NCI-H2029 treated with DMSO at 0.1 percent for 48 hours (cell line): Measurements from ENCODE around the gene COL11A1.

Experiments
- DNase-seq: peaks from one replicate; lab custom pipeline; 2025; lab: John Stamatoyannopoulos, UW

COL11A1 gene

GRCh38 chr1:102899935-102900334 is 208.4 kb downstream of the COL11A1 start:
- DNase-seq, result no peak

DNA sequence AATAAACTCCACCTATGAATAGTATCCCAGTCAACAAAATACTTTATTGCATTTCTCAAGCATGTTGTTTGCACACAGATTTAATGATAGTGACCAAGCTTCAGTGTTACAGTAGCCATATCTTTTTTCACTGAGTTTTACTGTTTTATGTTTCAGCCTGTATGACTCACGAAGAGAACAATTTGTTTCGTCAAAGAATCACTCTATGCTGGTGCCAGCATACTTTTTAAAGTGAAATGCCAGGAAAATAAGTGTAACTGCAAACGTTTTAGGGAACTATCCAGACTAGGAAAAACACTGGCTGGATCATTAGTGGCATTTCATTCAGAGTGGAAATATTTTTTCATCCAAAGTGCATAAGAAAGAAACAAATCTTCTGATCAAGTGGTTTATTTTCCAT is 210.8 kb downstream of the COL11A1 start:
- no peak for DNase-seq

- DNase-seq, result no peak
Measured at GRCh38 chr1:102896771-102897170, 211.6 kb downstream of the COL11A1 start.

- no peak for DNase-seq
Measured at GRCh38 chr1:102896286-102896685, 212.0 kb downstream of the COL11A1 start.

- DNase-seq, result no peak
Measured at GRCh38 chr1:102891868-102892625, 216.3 kb downstream of the COL11A1 start.

GRCh38 chr1:102886638-102887037 is 221.7 kb downstream of the COL11A1 start:
- DNase-seq, result no peak

DNA sequence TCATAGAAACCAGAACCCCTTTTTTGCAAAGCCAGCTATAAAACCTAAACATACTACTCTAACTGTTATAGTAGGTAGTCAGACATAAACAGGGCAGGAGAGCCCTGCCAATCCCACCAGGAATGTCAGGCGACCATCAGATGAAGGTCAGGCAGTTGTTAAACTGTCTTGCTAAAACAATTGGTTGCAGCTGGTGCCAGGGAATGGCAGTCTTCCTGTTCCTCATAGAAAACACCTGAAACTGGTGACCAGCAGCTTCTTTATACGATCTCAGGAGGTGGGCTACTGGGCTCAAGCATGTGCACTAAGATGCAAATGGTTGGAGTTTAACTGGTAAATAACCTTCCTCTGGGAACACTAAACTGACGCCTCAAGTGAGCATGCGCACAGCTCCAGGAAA is 224.1 kb downstream of the COL11A1 start:
- DNase-seq, result no peak

GRCh38 chr1:102879439-102879993 is 228.8 kb downstream of the COL11A1 start:
- no peak for DNase-seq

DNA sequence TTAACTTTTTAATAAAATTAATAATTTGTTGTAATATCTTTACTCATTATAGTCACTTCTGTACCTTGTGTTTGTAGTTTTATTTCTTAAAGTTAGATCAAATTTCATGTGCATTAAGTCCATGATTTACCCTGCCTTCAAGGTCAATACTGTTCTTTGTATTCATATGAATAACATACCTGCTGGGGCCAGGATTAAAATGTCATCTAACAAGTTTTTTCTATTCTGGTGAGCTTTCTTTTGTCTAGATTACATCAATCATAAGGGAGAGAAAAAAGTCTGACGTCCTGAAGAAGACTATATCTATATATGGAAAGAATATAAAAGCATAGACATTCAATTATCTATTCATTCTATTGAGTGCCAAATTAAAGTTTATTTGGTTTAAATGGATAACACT is 232.6 kb downstream of the COL11A1 start:
- no peak for DNase-seq

GRCh38 chr1:102872526-102872925 is 235.8 kb downstream of the COL11A1 start:
- no peak for DNase-seq

DNA sequence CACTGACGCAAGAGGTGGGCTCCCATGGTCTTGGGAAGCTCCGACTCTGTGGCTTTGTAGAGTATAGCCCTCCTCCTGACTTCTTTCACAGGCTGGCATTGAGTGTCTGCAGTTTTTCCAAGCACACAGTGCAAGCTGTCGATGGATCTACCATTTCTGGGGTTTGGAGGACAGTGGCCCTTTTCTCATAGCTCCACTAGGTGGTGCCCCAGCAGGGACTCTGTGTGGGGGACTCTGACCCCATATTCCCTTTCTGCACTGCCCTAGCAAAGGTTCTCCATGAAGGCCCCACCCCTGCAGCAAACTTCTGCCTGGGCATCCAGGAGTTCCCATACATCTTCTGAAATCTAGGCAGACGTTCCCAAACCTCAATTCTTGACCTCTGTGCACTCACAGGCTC is 236.2 kb downstream of the COL11A1 start:
- no peak for DNase-seq

GRCh38 chr1:102863704-102864103 is 244.6 kb downstream of the COL11A1 start:
- no peak for DNase-seq

- no peak for DNase-seq
Measured at GRCh38 chr1:102861247-102861646, 247.1 kb downstream of the COL11A1 start.

- DNase-seq, result no peak
Measured at GRCh38 chr1:102858695-102859094, 249.6 kb downstream of the COL11A1 start.

DNA sequence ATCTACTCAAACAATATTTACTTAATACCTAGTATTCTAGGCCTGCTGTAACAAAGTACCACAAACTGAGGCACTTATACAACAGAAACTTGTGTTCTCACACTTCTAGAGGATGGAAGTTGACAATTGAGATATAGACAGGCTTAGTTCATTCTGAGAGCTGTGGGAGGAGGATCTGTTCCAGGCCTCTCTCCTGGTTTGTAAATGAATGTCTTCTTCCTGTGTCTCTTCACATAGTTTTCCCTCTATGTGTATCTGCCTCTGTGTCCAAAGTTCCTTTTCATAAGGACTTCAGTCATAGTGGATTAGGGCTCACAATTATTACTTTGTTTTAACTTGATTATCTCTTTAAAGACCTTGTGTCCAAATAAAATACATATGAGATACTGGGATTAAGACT is 251.1 kb downstream of the COL11A1 start:
- DNase-seq, result no peak

GRCh38 chr1:102853701-102854187 is 254.6 kb downstream of the COL11A1 start:
- DNase-seq, result no peak

DNA sequence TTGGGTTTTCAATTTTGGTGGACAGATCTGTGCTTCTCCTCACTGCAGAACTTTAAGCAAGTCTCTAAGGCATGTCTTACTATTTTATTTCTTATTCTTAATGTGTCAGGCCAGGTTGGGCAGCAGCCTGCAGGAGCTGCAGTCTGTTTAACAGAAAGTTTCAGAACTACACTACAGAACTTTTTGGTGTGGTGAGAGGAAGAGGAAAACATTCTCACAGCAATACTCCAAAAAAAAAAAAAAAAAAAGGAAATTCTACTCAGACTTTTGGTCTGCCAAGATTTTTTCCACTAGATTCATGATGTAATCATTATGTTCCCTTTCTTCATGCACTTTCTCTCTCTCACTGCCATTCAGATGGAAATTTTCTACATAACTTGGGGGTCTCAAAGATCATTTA is 255.2 kb downstream of the COL11A1 start:
- DNase-seq, result no peak

GRCh38 chr1:102852613-102853012 is 255.7 kb downstream of the COL11A1 start:
- no peak for DNase-seq

GRCh38 chr1:102851616-102852015 is 256.7 kb downstream of the COL11A1 start:
- no peak for DNase-seq

DNA sequence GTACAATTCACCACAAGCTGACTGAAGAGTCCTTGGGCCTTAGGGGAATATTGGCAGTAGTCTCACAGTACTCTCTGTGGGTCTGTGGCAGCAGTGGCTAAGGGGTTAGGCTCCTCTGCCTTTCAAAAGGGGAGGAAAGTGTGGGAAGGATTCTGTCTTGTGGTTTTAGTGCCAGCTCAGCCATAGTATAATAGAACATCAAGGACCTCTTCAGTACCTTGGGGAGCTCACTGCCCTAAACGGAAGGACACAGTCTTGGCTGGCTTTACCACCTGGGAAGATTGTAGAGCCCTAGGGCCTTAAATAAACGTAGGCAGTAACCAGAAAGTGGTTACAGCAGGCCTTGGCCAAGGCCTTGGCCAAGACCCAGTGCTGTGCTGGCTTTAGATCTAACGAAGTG is 265.7 kb downstream of the COL11A1 start:
- DNase-seq, result no peak

DNA sequence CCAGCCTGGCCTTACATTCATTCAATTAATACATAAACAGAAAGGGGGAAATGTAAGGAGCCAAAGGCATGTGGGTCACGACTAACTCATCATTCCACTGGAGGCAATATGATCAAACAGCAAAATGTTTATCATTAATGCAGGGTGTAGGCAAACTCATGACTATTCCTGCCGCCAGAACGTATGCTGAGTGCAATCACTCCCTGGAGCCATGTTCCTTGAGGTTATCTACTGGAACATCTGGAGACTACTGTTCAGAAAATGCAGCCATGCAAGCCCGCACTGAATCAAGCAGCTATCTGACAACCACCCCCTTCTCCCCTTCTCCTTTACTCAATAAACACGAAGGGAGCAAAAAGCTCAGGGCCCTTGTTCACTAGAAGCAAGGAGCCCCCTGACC is 267.6 kb downstream of the COL11A1 start:
- DNase-seq, result no peak

DNA sequence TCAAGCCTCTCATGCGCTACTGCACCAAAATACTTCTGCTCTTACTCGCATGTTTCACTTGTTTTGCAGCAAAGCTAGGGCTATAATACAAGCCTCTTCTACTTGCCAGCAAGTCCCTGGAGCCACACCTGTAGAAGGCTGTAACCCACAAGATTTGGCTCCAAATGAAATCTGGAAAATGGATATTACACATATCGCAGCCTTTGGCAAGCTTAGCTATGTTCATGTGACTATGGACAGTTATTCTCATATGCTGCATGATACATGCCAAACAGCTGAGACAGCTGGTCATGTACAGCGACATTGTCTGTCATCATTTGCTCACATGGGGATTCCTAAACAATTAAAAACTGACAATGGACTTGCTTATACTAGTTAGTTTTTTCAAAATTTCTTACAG is 270.3 kb downstream of the COL11A1 start:
- no peak for DNase-seq

GRCh38 chr1:102837551-102837950 is 270.8 kb downstream of the COL11A1 start:
- DNase-seq, result no peak

DNA sequence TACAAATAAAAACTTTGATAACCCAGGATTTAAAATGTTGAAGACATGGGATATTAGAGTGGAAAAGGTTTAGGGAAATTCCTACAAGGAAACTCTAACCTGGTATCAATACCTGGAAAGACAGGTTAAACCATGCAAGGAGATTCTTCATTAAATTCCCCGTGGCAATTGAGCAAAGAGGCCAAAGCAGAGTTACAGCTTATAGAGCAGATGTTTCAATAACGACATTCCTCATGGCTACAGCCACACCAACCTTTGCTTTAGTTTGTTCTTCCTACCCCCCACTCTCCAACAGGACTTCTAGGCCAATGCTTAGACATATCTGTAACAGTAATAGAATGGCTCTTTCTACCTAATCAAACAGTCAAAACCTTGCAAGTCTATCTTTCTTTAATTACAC is 271.3 kb downstream of the COL11A1 start:
- no peak for DNase-seq
